Smooth muscle cell (in vitro differentiated cells): ENCODE measurements around the gene GARS1. TPM values are rescaled to one million over a fixed set of nuclear protein-coding genes. Genes with fewer than 3 reads are reported as not detected.

ENCODE experiments used
- DNase-seq: peaks from one replicate; lab custom pipeline; 2025; ENCODE audit not compliant: unreplicated experiment; lab: John Stamatoyannopoulos, UW
- H2AFZ ChIP-seq: fragments of 200-600 bp; sonication (generic); 2 replicates; pipeline ENCODE4 v1.6.0; 2016; ENCODE audit warnings: antibody characterized with exemption, low read depth, mild to moderate bottlenecking
- H3F3A ChIP-seq: fragments of 200-600 bp; sonication (generic); 2 replicates; pipeline ENCODE4 v1.6.0; 2017; ENCODE audit warnings: antibody characterized with exemption, low read depth
- H3K27ac ChIP-seq: fragments of 200-600 bp; sonication (generic); 2 replicates; pipeline ENCODE4 v1.5.1; 2016; ENCODE audit warnings: low read depth, mild to moderate bottlenecking
- H3K27me3 ChIP-seq: fragments of 200-600 bp; sonication (generic); 2 replicates; pipeline ENCODE4 v1.6.1; 2016; ENCODE audit warnings: low read depth, mild to moderate bottlenecking
- H3K36me3 ChIP-seq: fragments of 200-600 bp; sonication (generic); 2 replicates; pipeline ENCODE4 v1.5.1; 2016; ENCODE audit warnings: low read depth
- H3K4me1 ChIP-seq: fragments of 200-600 bp; sonication (generic); 2 replicates; pipeline ENCODE4 v1.5.1; 2016; ENCODE audit warnings: low read depth
- H3K4me2 ChIP-seq: fragments of 200-600 bp; sonication (generic); 2 replicates; pipeline ENCODE4 v1.6.0; 2016; ENCODE audit warnings: mild to moderate bottlenecking
- H3K4me3 ChIP-seq: fragments of 200-600 bp; sonication (generic); 2 replicates; pipeline ENCODE4 v1.5.1; 2016; ENCODE audit warnings: mild to moderate bottlenecking
- H3K79me2 ChIP-seq: fragments of 200-600 bp; sonication (generic); 2 replicates; pipeline ENCODE4 v1.6.0; 2016; ENCODE audit warnings: low read depth, mild to moderate bottlenecking
- H3K9ac ChIP-seq: fragments of 200-600 bp; sonication (generic); 2 replicates; pipeline ENCODE4 v1.6.0; 2016; ENCODE audit warnings: low read depth
- H3K9me3 ChIP-seq: fragments of 200-600 bp; sonication (generic); replicated peaks from 2 replicates; pipeline ENCODE4 v1.5.1; 2016; ENCODE audit warnings: low read depth
- H4K20me1 ChIP-seq: fragments of 200-600 bp; sonication (generic); 2 replicates; pipeline ENCODE4 v1.6.0; 2016; ENCODE audit warnings: low read depth
- CTCF ChIP-seq: fragments of 200-600 bp; sonication (generic); IDR thresholded peaks from 2 replicates; pipeline ENCODE4 v1.5.1; 2017; ENCODE audit warnings: borderline replicate concordance, mild to moderate bottlenecking, antibody characterized with exemption; ENCODE audit not compliant: insufficient read depth, poor library complexity, severe bottlenecking
- WGBS: methylation state at CpG from one replicate; pipeline ENCODE4 v1.1.7; 2016; ENCODE audit warnings: low lambda C conversion rate; 5-methylcytosine and 5-hydroxymethylcytosine counted together
- polyA plus RNA-seq: library from polyadenylated mRNA; unstranded; fragments of >200 nt; fragmentation: Nextera tagmentation; extraction: Ambion mirVana; gene quantifications from 2 replicates; pipeline ENCODE4 v1.2.1, GENCODE V29; 2016
- total RNA-seq: library from RNA; depleted of rRNA; stranded (reverse); fragments of >200 nt; gene quantifications from 2 replicates; pipeline ENCODE4 v1.2.3, GENCODE V29; 2014

The GARS1 gene
- total and polyA plus RNA-seq, 2 experiments from 2014 or later, result 233 to 299 TPM

GRCh38 chr7:30654296-30655090 is 59.8 kb downstream of the GARS1 start:
- WGBS, result 95% methylated on average over 15 of the region's 15 CpGs

GRCh38 chr7:30655096-30655970 is 60.7 kb downstream of the GARS1 start:
- TF ChIP-seq CTCF, result no peak
- Histone ChIP-seq H3K36me3 (no peaks in the 10 kb centered on the region), H3K4me2 (no peak overlapping the region), H3F3A (no peaks in the 10 kb centered on the region), H3K4me1 (no peaks in the 10 kb centered on the region), H3K27me3 (no peaks in the 10 kb centered on the region), H3K9ac (no peak overlapping the region), H3K79me2 (no peaks in the 10 kb centered on the region), H3K4me3 (no peak overlapping the region), H3K9me3 (no peaks in the 10 kb centered on the region), H3K27ac (no peak overlapping the region), H4K20me1 (no peaks in the 10 kb centered on the region), H2AFZ (no peak overlapping the region)
- WGBS, result 92% methylated on average over 19 of the region's 22 CpGs
- no peak for DNase-seq

More at GRCh38 chr7:30654296-30655090, 59.8 kb downstream of the GARS1 start:
- Histone ChIP-seq H3K27ac (no peak overlapping the region), H3F3A (no peaks in the 10 kb centered on the region), H3K27me3 (no peaks in the 10 kb centered on the region), H4K20me1 (no peaks in the 10 kb centered on the region), H3K79me2 (no peaks in the 10 kb centered on the region), H3K9ac (no peak overlapping the region), H3K9me3 (no peaks in the 10 kb centered on the region), H3K4me3 (no peak overlapping the region), H3K4me1 (no peaks in the 10 kb centered on the region), H3K4me2 (no peak overlapping the region), H3K36me3 (no peaks in the 10 kb centered on the region), H2AFZ (no peak overlapping the region)
- no peak for DNase-seq
- TF ChIP-seq CTCF, result no peak

- 88% methylated on average over 17 of the region's 21 CpGs for WGBS
- Histone ChIP-seq H2AFZ (no peak overlapping the region), H4K20me1 (no peaks in the 10 kb centered on the region), H3K4me3 (no peak overlapping the region), H3K79me2 (no peaks in the 10 kb centered on the region), H3K9me3 (no peaks in the 10 kb centered on the region), H3K36me3 (no peaks in the 10 kb centered on the region), H3K9ac (no peak overlapping the region), H3F3A (no peaks in the 10 kb centered on the region), H3K4me1 (no peaks in the 10 kb centered on the region), H3K27ac (no peak overlapping the region), H3K4me2 (no peak overlapping the region), H3K27me3 (no peaks in the 10 kb centered on the region)
- DNase-seq, result no peak
- no peak for TF ChIP-seq CTCF
Measured at GRCh38 chr7:30656006-30656957, 61.6 kb downstream of the GARS1 start.
